PFSK-1 (cell line): ENCODE measurements around the gene RRP1.

Experiments used
- FOXP2 ChIP-seq: optimal IDR thresholded peaks from 2 replicates; pipeline ENCODE3; 2011; ENCODE audit warnings: borderline replicate concordance, control low read depth, inconsistent platforms; ENCODE audit not compliant: insufficient read depth; ENCODE audit errors: extremely low read length, extremely low read depth
- POLR2AphosphoS5 ChIP-seq: IDR thresholded peaks from 2 replicates; pipeline ENCODE4 v1.6.1; 2012; ENCODE audit warnings: low read depth, mild to moderate bottlenecking, control low read depth, low read length, moderate library complexity
- REST ChIP-seq, 2 experiments: IDR thresholded peaks; 2 replicates each; pipeline versions ENCODE4 v1.6.1 to v1.8.0; 2011 to 2012; ENCODE audit warnings: low read depth in 2 of 2, low read length in 2 of 2, control low read depth in 1 of 2, inconsistent platforms in 1 of 2, mild to moderate bottlenecking in 1 of 2, moderate library complexity in 1 of 2; ENCODE audit not compliant: insufficient read depth in 1 of 2
- SIN3A ChIP-seq: IDR thresholded peaks from 2 replicates; pipeline ENCODE4 v1.6.1; 2012; ENCODE audit warnings: mild to moderate bottlenecking, low read length, moderate library complexity, borderline replicate concordance; ENCODE audit not compliant: insufficient read depth
- TAF1 ChIP-seq: IDR thresholded peaks from 2 replicates; pipeline ENCODE4 v1.6.1; 2012; ENCODE audit warnings: low read length, control low read depth, borderline replicate concordance; ENCODE audit not compliant: insufficient read depth

The RRP1 gene

DNA sequence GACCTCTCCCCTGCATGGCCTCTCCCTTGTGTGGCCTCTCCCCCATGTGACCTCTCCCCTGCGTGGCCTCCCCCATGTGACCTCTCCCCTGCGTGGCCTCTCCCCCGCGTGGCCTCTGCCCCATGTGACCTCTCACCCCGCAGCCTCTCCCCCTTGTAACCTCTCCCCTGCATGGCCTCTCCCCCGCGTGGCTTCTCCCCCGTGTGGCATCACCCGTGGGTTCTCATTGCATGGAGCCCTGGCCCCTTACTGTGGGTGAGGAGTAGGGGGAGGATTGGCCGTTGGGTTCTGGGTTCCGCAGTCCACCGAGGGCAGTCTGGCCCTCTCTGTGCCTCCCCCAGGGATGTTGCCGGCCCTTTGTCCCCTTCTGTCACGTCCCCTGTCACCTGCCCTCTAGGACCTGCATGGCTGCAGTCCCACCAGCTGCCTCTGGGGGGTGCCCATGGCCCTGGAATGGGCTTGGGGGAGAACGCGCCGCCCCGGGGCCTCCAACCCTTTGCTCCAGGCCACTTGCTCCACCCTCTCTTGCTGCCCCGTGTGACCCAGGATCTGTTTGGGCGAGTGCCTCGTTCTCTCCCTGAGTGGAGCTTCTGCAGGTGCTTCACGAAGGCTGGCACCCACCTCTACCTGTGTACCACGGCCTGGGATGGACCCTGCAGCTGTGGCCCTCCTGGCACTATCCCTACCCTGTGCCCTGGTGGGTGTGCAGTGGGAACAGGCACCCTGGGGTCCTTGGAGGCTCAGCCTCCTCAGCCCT is 21.3 kb downstream of the RRP1 start:
- no peak for TF ChIP-seq SIN3A
- TF ChIP-seq REST (IDR thresholded peaks at IDR 0.05; ENCODE audit: insufficient read depth in 1 of 2, low read depth in 2 of 2, low read length in 2 of 2) = no peak
- TF ChIP-seq POLR2AphosphoS5 = no peak; the same call in 1 of the 2 replicates
- TF ChIP-seq TAF1 = no peak
- TF ChIP-seq FOXP2 = no peak

DNA sequence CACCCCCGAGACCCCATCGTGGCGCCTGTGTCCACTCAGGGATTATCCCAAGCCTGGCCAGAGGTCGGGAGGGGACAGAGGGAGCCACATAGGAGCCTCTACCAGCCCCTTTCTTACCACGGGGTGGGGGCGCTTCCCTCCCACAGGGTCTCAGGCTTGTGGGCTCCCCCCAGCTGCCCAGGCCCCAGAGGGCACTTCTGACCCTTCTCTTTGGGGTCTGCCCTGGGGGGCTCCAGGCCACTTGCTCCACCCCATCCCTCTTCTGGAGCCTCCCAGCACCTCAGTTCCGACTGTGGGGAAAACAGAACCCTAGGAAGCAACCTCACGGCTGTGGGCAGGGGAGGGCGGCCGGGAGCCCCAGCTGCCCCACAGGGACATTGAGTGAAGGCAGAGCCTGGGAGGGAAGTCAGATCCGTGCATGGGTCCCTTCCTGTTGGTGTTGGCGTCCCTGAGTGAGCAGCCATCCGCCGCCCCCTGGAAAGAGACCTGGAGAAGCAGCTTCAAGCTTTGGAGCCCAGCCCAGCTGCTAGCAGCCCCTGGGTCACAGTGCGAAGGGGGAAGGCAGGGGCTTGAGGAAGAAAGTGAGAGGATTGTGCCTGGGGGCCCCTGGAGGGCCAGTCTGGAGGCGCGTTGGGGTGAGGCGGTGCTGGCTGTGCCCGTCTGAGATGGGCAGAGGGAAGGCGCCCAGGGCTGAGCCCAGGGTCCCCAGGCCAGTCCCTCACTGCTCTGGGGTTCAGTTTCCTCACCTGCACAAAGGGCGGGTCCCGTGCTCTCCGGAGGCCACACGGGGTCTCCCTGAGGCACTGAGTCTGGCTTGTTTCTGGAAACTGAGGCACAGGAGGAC is 22.1 kb downstream of the RRP1 start:
- TF ChIP-seq POLR2AphosphoS5 = no peak
- no peak for TF ChIP-seq FOXP2
- TF ChIP-seq REST (IDR thresholded peaks at IDR 0.05; ENCODE audit: insufficient read depth in 1 of 2, low read depth in 2 of 2, low read length in 2 of 2) = no peak
- TF ChIP-seq SIN3A = no peak
- TF ChIP-seq TAF1 = no peak

GRCh38 chr21:43812139-43812821 is 22.9 kb downstream of the RRP1 start:
- TF ChIP-seq FOXP2 (no peak), TAF1 (no peak), REST (IDR thresholded peaks at IDR 0.05; ENCODE audit: insufficient read depth in 1 of 2, low read depth in 2 of 2, low read length in 2 of 2) (no peak), POLR2AphosphoS5 (no peak), SIN3A (no peak)

DNA sequence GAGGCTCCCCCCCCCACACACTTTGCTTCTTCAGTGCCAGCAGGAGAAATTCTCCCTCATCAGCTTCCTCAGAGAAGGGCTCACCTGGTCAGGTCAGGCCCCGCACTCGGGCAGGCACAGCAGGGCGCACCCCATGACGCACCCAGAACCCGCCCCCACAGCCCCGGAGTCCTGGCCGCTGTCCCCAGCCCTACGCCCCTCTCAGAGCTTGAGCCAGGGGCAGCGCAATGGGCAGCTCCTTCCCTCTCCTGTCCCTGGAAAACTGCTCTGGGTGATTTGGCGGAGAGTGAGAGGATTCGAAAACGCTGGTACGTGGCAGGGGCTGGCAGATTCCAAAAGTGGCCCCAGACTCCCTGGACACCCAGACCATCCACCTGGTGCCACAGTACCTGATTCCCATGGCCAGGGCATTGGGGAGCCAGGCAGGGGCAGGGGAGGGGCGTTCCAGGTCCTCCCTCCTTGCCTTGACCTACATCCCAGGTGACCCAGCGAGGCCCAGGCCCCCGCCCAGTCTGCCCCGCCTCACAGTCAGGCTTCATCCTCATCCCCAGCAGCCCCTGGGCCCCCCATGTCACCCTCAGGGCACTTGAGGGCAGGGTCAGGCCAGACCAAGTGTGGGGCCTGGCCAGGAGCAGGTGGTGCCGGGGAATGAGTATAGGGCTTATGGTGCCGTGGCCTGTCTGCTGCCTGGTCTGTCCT is 23.7 kb downstream of the RRP1 start:
- TF ChIP-seq SIN3A (no peak), POLR2AphosphoS5 (no peak), FOXP2 (no peak), TAF1 (no peak), REST (IDR thresholded peaks at IDR 0.05; ENCODE audit: insufficient read depth in 1 of 2, low read depth in 2 of 2, low read length in 2 of 2) (no peak)
